HEK293 (cell line): ENCODE results near the gene TCF7L2.

Experiments
- AEBP2 ChIP-seq: fragments of 450-650 bp; formaldehyde crosslinking; IDR thresholded peaks from 2 replicates; pipeline ENCODE4 v1.5.1; 2016; ENCODE audit warnings: missing biosample characterization, missing genetic modification characterization, borderline replicate concordance
- MYNN ChIP-seq: fragments of 450-650 bp; formaldehyde crosslinking; IDR thresholded peaks from 2 replicates; pipeline ENCODE4 v1.5.1; 2016; ENCODE audit warnings: missing biosample characterization, missing genetic modification characterization, borderline replicate concordance
- OVOL3 ChIP-seq: fragments of 450-650 bp; formaldehyde crosslinking; IDR thresholded peaks from 2 replicates; pipeline ENCODE4 v1.5.1; 2016; ENCODE audit warnings: missing biosample characterization, missing genetic modification characterization
- PATZ1 ChIP-seq: fragments of 450-650 bp; formaldehyde crosslinking; IDR thresholded peaks from 2 replicates; pipeline ENCODE4 v1.5.1; 2016; ENCODE audit warnings: missing biosample characterization, missing genetic modification characterization
- PBX3 ChIP-seq: sonication (generic); formaldehyde crosslinking; IDR thresholded peaks from 2 replicates; pipeline ENCODE4 v1.8.1; 2022; ENCODE audit warnings: mild to moderate bottlenecking, moderate library complexity, missing genetic modification reagents
- WT1 ChIP-seq: fragments of 450-650 bp; formaldehyde crosslinking; IDR thresholded peaks from 2 replicates; pipeline ENCODE4 v1.5.1; 2016; ENCODE audit warnings: missing biosample characterization, missing genetic modification characterization
- ZBTB49 ChIP-seq: fragments of 450-650 bp; formaldehyde crosslinking; IDR thresholded peaks from 2 replicates; pipeline ENCODE4 v1.5.1; 2016; ENCODE audit warnings: missing biosample characterization, missing genetic modification characterization, low read depth
- ZBTB8A ChIP-seq: fragments of 450-650 bp; formaldehyde crosslinking; IDR thresholded peaks from 2 replicates; pipeline ENCODE4 v1.5.1; 2016; ENCODE audit warnings: missing biosample characterization, missing genetic modification characterization
- ZNF138 ChIP-seq: fragments of 450-650 bp; formaldehyde crosslinking; IDR thresholded peaks from 2 replicates; pipeline ENCODE4 v1.5.1; 2016; ENCODE audit warnings: missing biosample characterization, missing genetic modification characterization, borderline replicate concordance
- ZNF157 ChIP-seq: fragments of 450-650 bp; formaldehyde crosslinking; IDR thresholded peaks from 2 replicates; pipeline ENCODE4 v1.5.1; 2016; ENCODE audit warnings: missing biosample characterization, missing genetic modification characterization
- ZNF18 ChIP-seq: fragments of 450-650 bp; formaldehyde crosslinking; IDR thresholded peaks from 2 replicates; pipeline ENCODE4 v1.5.1; 2016; ENCODE audit warnings: missing biosample characterization, missing genetic modification characterization
- ZNF2 ChIP-seq: fragments of 450-650 bp; formaldehyde crosslinking; IDR thresholded peaks from 2 replicates; pipeline ENCODE4 v1.5.1; 2016; ENCODE audit warnings: missing biosample characterization, missing genetic modification characterization
- ZNF211 ChIP-seq: fragments of 450-650 bp; formaldehyde crosslinking; IDR thresholded peaks from 2 replicates; pipeline ENCODE4 v1.5.1; 2016; ENCODE audit warnings: low read depth, missing biosample characterization, missing genetic modification characterization
- ZNF221 ChIP-seq: fragments of 450-650 bp; formaldehyde crosslinking; IDR thresholded peaks from 2 replicates; pipeline ENCODE4 v1.5.1; 2017; ENCODE audit warnings: missing biosample characterization, missing genetic modification characterization, borderline replicate concordance
- ZNF223 ChIP-seq: fragments of 450-650 bp; formaldehyde crosslinking; IDR thresholded peaks from 2 replicates; pipeline ENCODE4 v1.5.1; 2016; ENCODE audit warnings: missing biosample characterization, missing genetic modification characterization
- ZNF302 ChIP-seq: fragments of 450-650 bp; formaldehyde crosslinking; IDR thresholded peaks from 2 replicates; pipeline ENCODE4 v1.5.1; 2016; ENCODE audit warnings: missing biosample characterization, missing genetic modification characterization, low read depth
- ZNF324 ChIP-seq: fragments of 450-650 bp; formaldehyde crosslinking; IDR thresholded peaks from 2 replicates; pipeline ENCODE4 v1.5.1; 2016; ENCODE audit warnings: missing biosample characterization, missing genetic modification characterization
- ZNF398 ChIP-seq: fragments of 450-650 bp; formaldehyde crosslinking; IDR thresholded peaks from 2 replicates; pipeline ENCODE4 v1.5.1; 2017; ENCODE audit warnings: missing biosample characterization, missing genetic modification characterization
- ZNF488 ChIP-seq: fragments of 450-650 bp; formaldehyde crosslinking; IDR thresholded peaks from 2 replicates; pipeline ENCODE4 v1.5.1; 2016; ENCODE audit warnings: missing biosample characterization, missing genetic modification characterization
- ZNF510 ChIP-seq: fragments of 450-650 bp; formaldehyde crosslinking; IDR thresholded peaks from 2 replicates; pipeline ENCODE4 v1.5.1; 2018; ENCODE audit warnings: mild to moderate bottlenecking, missing genetic modification characterization, missing biosample characterization; ENCODE audit not compliant: insufficient replicate concordance
- ZNF513 ChIP-seq: fragments of 450-650 bp; IDR thresholded peaks from 2 replicates; pipeline ENCODE4 v1.5.1; 2018; ENCODE audit warnings: missing biosample characterization, missing genetic modification characterization
- ZNF654 ChIP-seq: fragments of 450-650 bp; formaldehyde crosslinking; IDR thresholded peaks from 2 replicates; pipeline ENCODE4 v1.5.1; 2016; ENCODE audit warnings: low read depth, missing biosample characterization, missing genetic modification characterization
- ZNF658 ChIP-seq: fragments of 450-650 bp; formaldehyde crosslinking; IDR thresholded peaks from 2 replicates; pipeline ENCODE4; 2016; ENCODE audit warnings: missing biosample characterization, missing genetic modification characterization
- ZNF768 ChIP-seq: fragments of 450-650 bp; formaldehyde crosslinking; IDR thresholded peaks from 2 replicates; pipeline ENCODE4 v1.5.1; 2018; ENCODE audit warnings: missing biosample characterization, mild to moderate bottlenecking, missing genetic modification characterization
- ZNF777 ChIP-seq: fragments of 450-650 bp; formaldehyde crosslinking; IDR thresholded peaks from 2 replicates; pipeline ENCODE4 v1.5.1; 2017; ENCODE audit warnings: missing biosample characterization, missing genetic modification characterization, borderline replicate concordance
- ZNF792 ChIP-seq: fragments of 450-650 bp; formaldehyde crosslinking; IDR thresholded peaks from 2 replicates; pipeline ENCODE4 v1.5.1; 2016; ENCODE audit warnings: missing biosample characterization, missing genetic modification characterization
- ZNF837 ChIP-seq: fragments of 450-650 bp; formaldehyde crosslinking; IDR thresholded peaks from 2 replicates; pipeline ENCODE4 v1.5.1; 2016; ENCODE audit warnings: missing biosample characterization, missing genetic modification characterization

The TCF7L2 gene

GRCh38 chr10:112959207-112959838, 9.3 kb downstream of the TCF7L2 start (continued):
- TF ChIP-seq ZNF138 (tag by site-specific recombination) (no peak), ZBTB49 (no peak), ZNF221 (tag by site-specific recombination) (no peak), ZBTB8A (no peak), ZNF768 (tag by site-specific recombination) (no peak), ZNF2 (tag by site-specific recombination) (no peak; the same call in 1 of the 2 replicates), ZNF658 (no peak), ZNF510 (tag by site-specific recombination) (no peak), ZNF398 (tag by site-specific recombination) (no peak), WT1 (tag by site-specific recombination) (peak; percentile 35; the same call in 1 of the 2 replicates), ZNF211 (tag by site-specific recombination) (no peak), ZNF488 (tag by site-specific recombination) (no peak), ZNF302 (tag by site-specific recombination) (no peak), ZNF324 (tag by site-specific recombination) (peak; percentile 55; the same call in 1 of the 2 replicates), AEBP2 (tag by site-specific recombination) (no peak), MYNN (tag by site-specific recombination) (no peak), ZNF157 (no peak), ZNF837 (no peak), ZNF223 (tag by site-specific recombination) (no peak), ZNF18 (tag by site-specific recombination) (no peak), ZNF777 (tag by site-specific recombination) (no peak), PATZ1 (tag by site-specific recombination) (peak; percentile 54; the same call in 1 of the 2 replicates), ZNF654 (tag by site-specific recombination) (no peak), PBX3 (CRISPR knock-in tag) (no peak), OVOL3 (no peak), ZNF513 (no peak), ZNF792 (tag by site-specific recombination) (no peak)
